HepG2 (cell line): ENCODE measurements around the gene PEX12. TPM values are rescaled to one million over a fixed set of nuclear protein-coding genes. Genes with fewer than 3 reads are reported as not detected.
A peak's percentile ranks its signal among the peaks of the same experiment; 100 is the strongest.

Experiments
- ATAC-seq: fragments of 200-7000 bp; cut with Tn5 transposase; 3 replicates; pipeline ENCODE4 v1.9.1; 2020; ENCODE audit warnings: mild to moderate bottlenecking, moderate library complexity
- BruUV-seq: library from RNA; stranded (reverse); fragments of 400-500 nt; replicated peaks from 2 replicates; lab custom pipeline; 2021; lab: Mats Ljungman, UMichigan
- CTCF ChIA-PET: fragments of 300-600 bp; formaldehyde crosslinking; extraction: SDS; loops from one replicate; lab custom pipeline; 2021; ENCODE audit warnings: low total read pairs, inconsistent platforms, low intra/inter-chr PET ratio; lab: Yijun Ruan, JAX
- POLR2A ChIA-PET: fragments of 350-600 bp; sonication (Branson Sonifier 250); formaldehyde crosslinking; loops from one replicate; lab custom pipeline; 2020; ENCODE audit warnings: antibody characterized with exemption, inconsistent platforms; lab: Yijun Ruan, JAX
- DNase-seq: peaks from one replicate; pipeline ENCODE4 v3.0.0-alpha.2; 2015; ENCODE audit warnings: low spot score
- FAIRE-seq: peaks from 3 replicates; lab custom pipeline; 2011; peaks lifted over from hg19 to GRCh38; lab: Jason Lieb, UNC
- H2AFZ ChIP-seq: one replicate; pipeline ENCODE4 v1.6.1; 2011; ENCODE audit warnings: low read length, inconsistent platforms
- H3K27ac ChIP-seq: fragments of 300-600 bp; 3 replicates; pipeline ENCODE4 v1.8.0; 2011; ENCODE audit warnings: mixed run types, mild to moderate bottlenecking, mixed read lengths, low read length, inconsistent platforms; ENCODE audit not compliant: insufficient read depth; ENCODE audit errors: extremely low read length
- H3K27me3 ChIP-seq, 2 experiments: fragments of 200-600 bp in 1 of 2; 2 replicates in 1 of 2; 3 replicates in 1 of 2; pipeline versions ENCODE4 v1.6.0 to v1.8.0; 2011; ENCODE audit warnings: low read length in 2 of 2, mild to moderate bottlenecking in 2 of 2, moderate library complexity in 2 of 2, inconsistent platforms in 1 of 2; ENCODE audit not compliant: insufficient read depth in 2 of 2, control insufficient read depth in 1 of 2
- H3K36me3 ChIP-seq, 2 experiments: fragments of 200-600 bp in 1 of 2; replicated peaks in 1 of 2; 2 replicates in 1 of 2; 3 replicates in 1 of 2; pipeline versions ENCODE4 v1.5.1 to v1.8.0; 2011; ENCODE audit warnings: low read length in 2 of 2, inconsistent platforms in 1 of 2; ENCODE audit not compliant: insufficient read depth in 2 of 2, control insufficient read depth in 1 of 2
- H3K4me1 ChIP-seq: 2 replicates; pipeline ENCODE4 v1.5.1; 2012; ENCODE audit warnings: low read length, inconsistent platforms; ENCODE audit not compliant: insufficient read depth
- H3K4me2 ChIP-seq: 2 replicates; pipeline ENCODE4 v1.6.0; 2011; ENCODE audit warnings: low read depth, low read length, inconsistent platforms
- H3K4me3 ChIP-seq, 3 experiments: fragments of 200-600 bp in 1 of 3; sonication (generic), shearing (Covaris generic) in 1 of 3; replicated peaks in 1 of 3; 2 replicates each; pipeline ENCODE4 v1.5.1; 2011 to 2016; ENCODE audit warnings: low read length in 3 of 3, inconsistent platforms in 2 of 3, low read depth in 2 of 3, mild to moderate bottlenecking in 2 of 3, control low read depth in 1 of 3, mixed read lengths in 1 of 3; ENCODE audit not compliant: insufficient read depth in 1 of 3
- H3K79me2 ChIP-seq: one replicate; pipeline ENCODE4 v1.6.1; 2011; ENCODE audit warnings: low read length, inconsistent platforms; ENCODE audit not compliant: insufficient read depth
- H3K9ac ChIP-seq: 2 replicates; pipeline ENCODE4 v1.6.0; 2011; ENCODE audit warnings: mild to moderate bottlenecking, low read depth, low read length, inconsistent platforms; ENCODE audit not compliant: insufficient read depth
- H3K9me3 ChIP-seq: 2 replicates; pipeline ENCODE4 v1.5.1; 2012; ENCODE audit warnings: mild to moderate bottlenecking, low read length
- H4K20me1 ChIP-seq: 2 replicates; pipeline ENCODE4 v1.6.0; 2011; ENCODE audit warnings: inconsistent platforms, mild to moderate bottlenecking, low read length, moderate library complexity; ENCODE audit not compliant: insufficient read depth
- KLF9 ChIP-seq: IDR thresholded peaks from 2 replicates; pipeline ENCODE4 v1.6.1; 2016; ENCODE audit warnings: low read depth
- NFYC ChIP-seq: IDR thresholded peaks from 2 replicates; pipeline ENCODE4 v1.6.1; 2016; ENCODE audit warnings: missing genetic modification reagents, missing compliant biosample characterization
- REXO4 ChIP-seq: sonication (generic); formaldehyde crosslinking; IDR thresholded peaks from 2 replicates; pipeline ENCODE4 v1.8.0; 2022; ENCODE audit warnings: missing genetic modification reagents, mild to moderate bottlenecking, borderline replicate concordance
- THAP8 ChIP-seq: sonication (generic); formaldehyde crosslinking; IDR thresholded peaks from 2 replicates; pipeline ENCODE4 v1.5.1; 2020; ENCODE audit warnings: missing genetic modification reagents, mild to moderate bottlenecking, borderline replicate concordance
- ZNF143 ChIP-seq: sonication (generic); formaldehyde crosslinking; IDR thresholded peaks from 2 replicates; pipeline ENCODE4 v1.4.0; 2020; ENCODE audit warnings: missing genetic modification reagents
- ZNF383 ChIP-seq: sonication (generic); formaldehyde crosslinking; IDR thresholded peaks from 2 replicates; pipeline ENCODE4 v1.4.0; 2020; ENCODE audit warnings: missing genetic modification reagents, mild to moderate bottlenecking, borderline replicate concordance
- WGBS: methylation state at CpG from one replicate; pipeline ENCODE4 v1.1.6; 2017; ENCODE audit warnings: low lambda C conversion rate; 5-methylcytosine and 5-hydroxymethylcytosine counted together
- in situ Hi-C: cut with HindIII; loops from 2 replicates; pipeline ENCODE4 v1.10.0; 2017; ENCODE audit warnings: low pct_unique_long_range_greater_than_20kb; ENCODE audit not compliant: extremely low pct_ligation_motif_present
- intact Hi-C: fragments of 100-400 bp; cut with micrococcal nuclease; formaldehyde crosslinking; loops from one replicate; pipeline ENCODE4 v1.10.0; 2022; ENCODE audit not compliant: unreplicated experiment
- polyA plus RNA-seq, 8 experiments: library from polyadenylated mRNA; depleted of rRNA in 3 of 8; stranded (reverse) in 7 of 8; unstranded in 1 of 8; fragments of >200 nt; fragmentation: Illumina TruSeq in 4 of 8; extraction: Trizol in 4 of 8; gene quantifications; 2 replicates each; pipeline versions ENCODE4 v1.2.1 to v1.2.3, GENCODE V29; 2011 to 2016; ENCODE audit warnings: low read depth in 4 of 8, missing spikeins in 1 of 8, mixed read lengths in 1 of 8; ENCODE audit not compliant: insufficient read depth in 1 of 8
- total RNA-seq, 5 experiments: library from RNA; depleted of rRNA; stranded (reverse); fragments of >200 nt; fragmentation: Illumina TruSeq; extraction: Trizol; gene quantifications; 2 replicates each; pipeline ENCODE4 v1.2.3, GENCODE V29; 2016; ENCODE audit warnings: low read depth in 1 of 5
- TF ChIP-seq, protein P1 (sequence below): sonication (generic); formaldehyde crosslinking; IDR thresholded peaks from 2 replicates; pipeline ENCODE4 v1.4.0; 2020; ENCODE audit warnings: low read depth, mild to moderate bottlenecking, missing genetic modification reagents
- TF ChIP-seq, protein P2 (sequence below): sonication (generic); formaldehyde crosslinking; IDR thresholded peaks from 2 replicates; pipeline ENCODE4 v1.5.0; 2020; ENCODE audit warnings: mild to moderate bottlenecking, missing genetic modification reagents

The PEX12 gene
- total and polyA plus RNA-seq, 2 of the 13 experiments (the other 11 are each of a cell fraction or from before 2014, with no cell fraction given) = 5.1 to 11.9 TPM

DNA sequence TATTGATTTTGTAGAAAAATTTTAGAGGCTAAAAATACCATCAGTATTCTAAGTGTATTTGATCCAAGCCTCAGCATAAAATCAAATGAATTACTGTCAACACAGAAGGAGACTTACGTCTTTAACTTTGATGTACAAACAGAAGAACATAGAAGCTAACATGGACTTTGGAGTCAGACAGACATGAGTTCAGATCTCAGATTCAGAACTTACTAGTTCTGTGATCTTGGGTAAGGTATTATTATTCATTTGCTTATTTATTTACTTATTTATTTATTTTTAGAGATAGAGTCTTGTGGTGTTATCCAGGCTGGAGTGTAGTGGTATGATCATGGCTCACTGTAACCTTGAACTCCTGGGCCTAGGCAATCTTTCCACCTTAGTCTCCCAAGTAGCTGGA, 36.9 kb downstream of the PEX12 start:
- no TSS peak for BruUV-seq
- H3K4me3 ChIP-seq = peak overlapping the region in 1 of 3 experiments; percentile 42; a peak in 1 of 6 replicates
- H4K20me1 ChIP-seq = no peaks in the 10 kb centered on the region
- WGBS = 0% methylated on average over 1 of the region's 1 CpG
- TF ChIP-seq REXO4 (CRISPR knock-in tag) (no peak), ZNF383 (CRISPR knock-in tag) (no peak), ZNF143 (CRISPR knock-in tag) (no peak), THAP8 (CRISPR knock-in tag) (no peak), NFYC (no peak), KLF9 (CRISPR knock-in tag) (no peak)
- TF ChIP-seq, all 625 proteins: peak for 0
- Histone ChIP-seq H3K36me3 (no peaks in the 10 kb centered on the region), H3K27me3 (0 out of 5 replicates have a peak, but pooled peaks cover 0 to 3% of the 10 kb centered on the region in 2 experiments), H3K27ac (no peak overlapping the region), H3K4me1 (no peaks in the 10 kb centered on the region), H3K9me3 (no peaks in the 10 kb centered on the region), H3K79me2 (no peaks in the 10 kb centered on the region), H2AFZ (no peak overlapping the region), H3K9ac (no peak overlapping the region), H3K4me2 (peak overlapping the region; percentile 74)
- in situ Hi-C loops = loop anchor here (25.0 kb wide), 1 partner anchor 1129 kb away; no protein-coding TSS in a partner anchor
- DNase-seq = no peak
- FAIRE-seq = no peak
- ChIA-PET CTCF (no interaction called here), POLR2A (no interaction called here)
- intact Hi-C loops = no loop called here
- no peak for ATAC-seq

DNA sequence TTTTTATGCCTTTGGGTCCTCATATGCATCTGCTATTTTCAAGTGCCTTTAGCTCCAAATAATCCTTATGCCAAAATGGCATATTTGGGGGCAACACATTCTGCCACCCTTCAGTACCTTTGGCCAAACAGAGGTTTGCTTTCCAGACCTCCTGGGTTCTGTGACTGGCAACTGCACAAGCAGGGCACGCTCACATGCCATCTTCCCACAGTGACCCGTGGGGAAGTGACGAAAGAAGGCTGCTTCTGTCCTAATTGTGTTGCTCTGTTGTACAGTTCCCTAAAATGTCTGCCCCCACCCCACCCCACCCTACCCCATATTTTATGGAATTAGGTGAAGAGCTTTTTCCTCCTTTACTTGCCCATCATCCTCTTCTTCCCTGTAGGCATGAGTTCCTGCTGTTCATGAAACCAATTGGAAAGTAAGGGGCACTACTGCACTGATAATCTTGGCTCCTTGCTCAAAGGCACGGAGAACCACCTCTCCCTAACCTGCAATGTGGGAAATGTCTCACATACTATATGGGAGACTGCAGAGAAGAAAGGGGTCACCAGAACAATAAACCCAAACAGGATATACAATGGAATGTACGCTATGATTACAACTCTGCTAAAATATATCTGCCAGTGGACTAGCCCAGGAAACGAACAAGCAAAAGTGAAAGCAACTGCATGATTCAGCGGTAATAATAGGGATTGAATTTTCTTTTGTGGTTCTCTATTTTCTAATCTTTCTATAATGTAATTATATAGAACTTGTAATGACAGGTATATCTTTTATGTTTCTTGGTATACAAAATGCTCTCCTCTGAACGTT, 37.6 kb downstream of the PEX12 start:
- POLR2A ChIA-PET = no interaction called here
- WGBS = 12% methylated on average over 8 of the region's 8 CpGs
- Histone ChIP-seq H3K4me1 (no peaks in the 10 kb centered on the region), H4K20me1 (no peaks in the 10 kb centered on the region), H3K9me3 (no peaks in the 10 kb centered on the region), H2AFZ (peak overlapping the region; percentile 63), H3K9ac (no peak overlapping the region), H3K4me2 (peak overlapping the region; percentile 74), H3K36me3 (no peaks in the 10 kb centered on the region)
- CTCF ChIA-PET = no interaction called here
- ATAC-seq (no peak), FAIRE-seq (no peak), DNase-seq (no peak)
- no TSS peak for BruUV-seq
- in situ Hi-C loops (loop anchor here (25.0 kb wide), 1 partner anchor 1128 kb away; no protein-coding TSS in a partner anchor), intact Hi-C loops (no loop called here)
- TF ChIP-seq, protein P1, sequence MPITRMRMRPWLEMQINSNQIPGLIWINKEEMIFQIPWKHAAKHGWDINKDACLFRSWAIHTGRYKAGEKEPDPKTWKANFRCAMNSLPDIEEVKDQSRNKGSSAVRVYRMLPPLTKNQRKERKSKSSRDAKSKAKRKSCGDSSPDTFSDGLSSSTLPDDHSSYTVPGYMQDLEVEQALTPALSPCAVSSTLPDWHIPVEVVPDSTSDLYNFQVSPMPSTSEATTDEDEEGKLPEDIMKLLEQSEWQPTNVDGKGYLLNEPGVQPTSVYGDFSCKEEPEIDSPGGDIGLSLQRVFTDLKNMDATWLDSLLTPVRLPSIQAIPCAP = no peak
- TF ChIP-seq, protein P2, sequence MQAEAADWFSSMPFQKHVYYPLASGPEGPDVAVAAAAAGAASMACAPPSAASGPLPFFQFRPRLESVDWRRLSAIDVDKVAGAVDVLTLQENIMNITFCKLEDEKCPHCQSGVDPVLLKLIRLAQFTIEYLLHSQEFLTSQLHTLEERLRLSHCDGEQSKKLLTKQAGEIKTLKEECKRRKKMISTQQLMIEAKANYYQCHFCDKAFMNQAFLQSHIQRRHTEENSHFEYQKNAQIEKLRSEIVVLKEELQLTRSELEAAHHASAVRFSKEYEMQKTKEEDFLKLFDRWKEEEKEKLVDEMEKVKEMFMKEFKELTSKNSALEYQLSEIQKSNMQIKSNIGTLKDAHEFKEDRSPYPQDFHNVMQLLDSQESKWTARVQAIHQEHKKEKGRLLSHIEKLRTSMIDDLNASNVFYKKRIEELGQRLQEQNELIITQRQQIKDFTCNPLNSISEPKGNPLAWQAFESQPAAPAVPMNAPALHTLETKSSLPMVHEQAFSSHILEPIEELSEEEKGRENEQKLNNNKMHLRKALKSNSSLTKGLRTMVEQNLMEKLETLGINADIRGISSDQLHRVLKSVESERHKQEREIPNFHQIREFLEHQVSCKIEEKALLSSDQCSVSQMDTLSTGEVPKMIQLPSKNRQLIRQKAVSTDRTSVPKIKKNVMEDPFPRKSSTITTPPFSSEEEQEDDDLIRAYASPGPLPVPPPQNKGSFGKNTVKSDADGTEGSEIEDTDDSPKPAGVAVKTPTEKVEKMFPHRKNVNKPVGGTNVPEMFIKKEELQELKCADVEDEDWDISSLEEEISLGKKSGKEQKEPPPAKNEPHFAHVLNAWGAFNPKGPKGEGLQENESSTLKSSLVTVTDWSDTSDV (CRISPR knock-in tag) = no peak
- TF ChIP-seq, all 625 proteins: peak for 0
- peak overlapping the region in 2 of 3 experiments; percentile 27 to 42; a peak in 3 of 6 replicates for H3K4me3 ChIP-seq
- 0 out of 5 replicates have a peak, but pooled peaks cover 0 to 3% of the 10 kb centered on the region in 2 experiments for H3K27me3 ChIP-seq
- H3K79me2 ChIP-seq = no peaks in the 10 kb centered on the region
- H3K27ac ChIP-seq = no peak overlapping the region
